D721Med (cell line): ENCODE data around the gene SGCE.

Experiments
- DNase-seq: peaks from one replicate; pipeline ENCODE4 v3.0.0; 2011; ENCODE audit warnings: low spot score; ENCODE audit not compliant: insufficient read length
- FAIRE-seq: peaks from 2 replicates; lab custom pipeline; 2011; peaks lifted over from hg19 to GRCh38; lab: Jason Lieb, UNC
- CTCF ChIP-seq: IDR thresholded peaks from 2 replicates; pipeline ENCODE4 v1.5.1; 2012; ENCODE audit warnings: mild to moderate bottlenecking, control low read depth; ENCODE audit not compliant: insufficient read depth; ENCODE audit errors: missing control alignments

SGCE gene

GRCh38 chr7:94649450-94649849 lies 6.5 kb downstream of the SGCE start:
- no peak for TF ChIP-seq CTCF
- no peak for FAIRE-seq

GRCh38 chr7:94648731-94649130 lies 7.2 kb downstream of the SGCE start:
- no peak for TF ChIP-seq CTCF
- FAIRE-seq (no peak), DNase-seq (no peak)

More at GRCh38 chr7:94649450-94649849, 6.5 kb downstream of the SGCE start:
- DNase-seq: no peak

- DNase-seq (no peak), FAIRE-seq (no peak)
- TF ChIP-seq CTCF: no peak
Observed at GRCh38 chr7:94647295-94647694, 8.6 kb downstream of the SGCE start.

- no peak for TF ChIP-seq CTCF
- DNase-seq (no peak), FAIRE-seq (no peak)
Observed at GRCh38 chr7:94643771-94644545, 12.0 kb downstream of the SGCE start.

- no peak for TF ChIP-seq CTCF
- FAIRE-seq: no peak
- DNase-seq: no peak
Observed at GRCh38 chr7:94642838-94643653, 12.9 kb downstream of the SGCE start.

GRCh38 chr7:94639384-94639783 lies 16.5 kb downstream of the SGCE start:
- DNase-seq (no peak), FAIRE-seq (no peak)
- no peak for TF ChIP-seq CTCF
